K562 (cell line): Measurements from ENCODE around the gene SOX8. TPM values are rescaled to one million over a fixed set of nuclear protein-coding genes. Genes with fewer than 3 reads are reported as not detected.
A peak's percentile ranks its signal among the peaks of the same experiment; 100 is the strongest.

ENCODE experiments used
- EGR1 ChIP-seq: fragments of 450-650 bp; conservative IDR thresholded peaks from 2 replicates; pipeline ENCODE4 v1.6.1; 2017; ENCODE audit warnings: mild to moderate bottlenecking
- ELF1 ChIP-seq: fragments of 200-800 bp; sonication (Bioruptor generic); IDR thresholded peaks from 2 replicates; pipeline ENCODE4 v1.6.1; 2016; ENCODE audit warnings: missing genetic modification characterization, missing compliant biosample characterization
- ETV5 ChIP-seq: sonication (generic); formaldehyde crosslinking; IDR thresholded peaks from 2 replicates; pipeline ENCODE4 v1.4.0; 2020; ENCODE audit warnings: low read depth, mild to moderate bottlenecking, missing genetic modification reagents
- GABPB1 ChIP-seq: sonication (generic); formaldehyde crosslinking; IDR thresholded peaks from 2 replicates; pipeline ENCODE4 v1.8.0; 2022; ENCODE audit warnings: mild to moderate bottlenecking, missing genetic modification reagents
- KDM5B ChIP-seq: fragments of 200-600 bp; sonication (generic); IDR thresholded peaks from 2 replicates; pipeline ENCODE4 v1.6.1; 2012; ENCODE audit warnings: low read depth, mild to moderate bottlenecking, moderate library complexity, low read length, control low read depth, inconsistent platforms; ENCODE audit not compliant: insufficient replicate concordance
- MAZ ChIP-seq, 2 experiments: fragments of 450-650 bp in 1 of 2; sonication (generic) in 1 of 2; formaldehyde crosslinking; IDR thresholded peaks in 1 of 2; conservative IDR thresholded peaks in 1 of 2; 2 replicates each; pipeline versions ENCODE4 v1.4.0 to v1.5.0; 2020; ENCODE audit warnings: mild to moderate bottlenecking in 1 of 2, missing genetic modification reagents in 1 of 2
- MEIS2 ChIP-seq: fragments of 450-650 bp; IDR thresholded peaks from 2 replicates; pipeline ENCODE4 v1.6.1; 2014; ENCODE audit warnings: mild to moderate bottlenecking; ENCODE audit not compliant: partially characterized antibody
- NR2C2 ChIP-seq, 2 experiments: fragments of 200-800 bp in 1 of 2; sonication (Bioruptor generic) in 1 of 2; sonication (generic) in 1 of 2; formaldehyde crosslinking in 1 of 2; IDR thresholded peaks; 2 replicates each; pipeline versions ENCODE4 v1.6.1 to v1.8.0; 2016 to 2022; ENCODE audit warnings: mild to moderate bottlenecking in 1 of 2, missing compliant biosample characterization in 1 of 2, missing genetic modification characterization in 1 of 2, missing genetic modification reagents in 1 of 2
- POLR2A ChIP-seq: fragments of 450-650 bp; conservative IDR thresholded peaks from 2 replicates; pipeline ENCODE4 v1.6.1; 2016
- POU5F1 ChIP-seq: fragments of 150-350 bp; IDR thresholded peaks from 2 replicates; pipeline ENCODE4 v1.6.1; 2014; ENCODE audit warnings: borderline replicate concordance, low read length, low read depth, mild to moderate bottlenecking; ENCODE audit not compliant: partially characterized antibody
- RBFOX2 ChIP-seq: fragments of 200-400 bp; formaldehyde crosslinking; IDR thresholded peaks from 2 replicates; pipeline ENCODE4 v1.6.1; 2017; ENCODE audit warnings: low read depth, mild to moderate bottlenecking, low read length, moderate library complexity
- RFX1 ChIP-seq: fragments of 450-650 bp; IDR thresholded peaks from 2 replicates; pipeline ENCODE4 v1.6.1; 2016; ENCODE audit warnings: mild to moderate bottlenecking, moderate library complexity
- THAP12 ChIP-seq: fragments of 250-450 bp; sonication (Bioruptor Pico); IDR thresholded peaks from 2 replicates; pipeline ENCODE4 v1.9.0; 2021; ENCODE audit warnings: mild to moderate bottlenecking, inconsistent platforms
- ZC3H11A ChIP-seq: IDR thresholded peaks from 2 replicates; pipeline ENCODE4 v1.6.1; 2012; ENCODE audit warnings: low read depth, low read length, improper control_type of control experiment
- ZNF263 ChIP-seq: sonication (generic); formaldehyde crosslinking; IDR thresholded peaks from 2 replicates; pipeline ENCODE4 v1.8.0; 2022; ENCODE audit warnings: mild to moderate bottlenecking, missing genetic modification reagents, borderline replicate concordance
- ZNF639 ChIP-seq, 2 experiments: fragments of 200-800 bp in 1 of 2; sonication (Bioruptor generic) in 1 of 2; sonication (generic) in 1 of 2; formaldehyde crosslinking in 1 of 2; IDR thresholded peaks in 1 of 2; conservative IDR thresholded peaks in 1 of 2; 2 replicates each; pipeline versions ENCODE4 v1.5.0 to v1.6.1; 2016 to 2020; ENCODE audit warnings: missing compliant biosample characterization in 1 of 2, missing genetic modification characterization in 1 of 2, missing genetic modification reagents in 1 of 2
- polyA plus RNA-seq, 8 experiments: library from polyadenylated mRNA; depleted of rRNA in 4 of 8; stranded (reverse) in 5 of 8; unstranded in 3 of 8; fragments of >200 nt; fragmentation: Nextera tagmentation in 2 of 8; fragmentation: Illumina TruSeq in 1 of 8; extraction: Ambion mirVana in 2 of 8; extraction: Trizol in 1 of 8; gene quantifications; 2 replicates each; pipeline versions ENCODE4 v1.2.1 to v1.2.3, GENCODE V29; 2011 to 2014; ENCODE audit warnings: inconsistent platforms in 1 of 8, missing spikeins in 1 of 8
- total RNA-seq, 7 experiments: library from RNA; depleted of rRNA in 6 of 7; stranded (reverse); fragments of >200 nt in 6 of 7; fragmentation: Illumina TruSeq in 2 of 7; extraction: Trizol in 2 of 7; gene quantifications; 2 replicates each; pipeline versions ENCODE4 v1.2.1 to v1.2.3, GENCODE V29; 2011 to 2021; ENCODE audit warnings: low replicate concordance in 1 of 7
- TF ChIP-seq, protein P1 (sequence below): fragments of 250-450 bp; sonication (Bioruptor Pico); IDR thresholded peaks from 2 replicates; pipeline ENCODE4 v1.4.0; 2020; ENCODE audit warnings: mild to moderate bottlenecking
- TF ChIP-seq, protein P2 (sequence below): fragments of 250-450 bp; sonication (Bioruptor Pico); IDR thresholded peaks from 2 replicates; pipeline ENCODE4 v1.5.0; 2021; ENCODE audit warnings: mild to moderate bottlenecking, borderline replicate concordance

Gene SOX8
- total and polyA plus RNA-seq, 9 of the 15 experiments (the other 6 are each of a cell fraction or from before 2014, with no cell fraction given): 0.07 to 0.15 (median 0.15) TPM; not detected in 6

- TF ChIP-seq POU5F1 (no peak), NR2C2 (CRISPR knock-in tag; IDR thresholded peaks at IDR 0.05) (peak; percentile 62; the same call in 1 of the 2 replicates), NR2C2 (tag; IDR thresholded peaks at IDR 0.05) (peak; percentile 81; the same call in 1 of the 2 replicates), MEIS2 (peak; percentile 79), THAP12 (peak; percentile 79), ZNF639 (CRISPR knock-in tag; conservative IDR thresholded peaks at IDR 0.05 in 1 of 2, IDR thresholded peaks at IDR 0.05 in 1 of 2) (peak in 1 of 2 experiments; percentile 98; a peak in 2 of 4 replicates), POLR2A (peak; percentile 85), GABPB1 (CRISPR knock-in tag) (peak; percentile 15; the same call in 1 of the 2 replicates), RFX1 (no peak), ELF1 (tag) (peak; percentile 81), ZC3H11A (no peak), KDM5B (peak; percentile 82), ZNF263 (peak; percentile 26; the same call in 1 of the 2 replicates), MAZ (CRISPR knock-in tag; conservative IDR thresholded peaks at IDR 0.05 in 1 of 2, IDR thresholded peaks at IDR 0.05 in 1 of 2) (peak; percentile 74 to 81; a peak in 3 of 4 replicates), RBFOX2 (peak; percentile 87), EGR1 (peak; percentile 81), ETV5 (CRISPR knock-in tag) (0 out of 2 replicates have a peak, but pooled peaks have one; percentile 66)
- TF ChIP-seq, protein P1, sequence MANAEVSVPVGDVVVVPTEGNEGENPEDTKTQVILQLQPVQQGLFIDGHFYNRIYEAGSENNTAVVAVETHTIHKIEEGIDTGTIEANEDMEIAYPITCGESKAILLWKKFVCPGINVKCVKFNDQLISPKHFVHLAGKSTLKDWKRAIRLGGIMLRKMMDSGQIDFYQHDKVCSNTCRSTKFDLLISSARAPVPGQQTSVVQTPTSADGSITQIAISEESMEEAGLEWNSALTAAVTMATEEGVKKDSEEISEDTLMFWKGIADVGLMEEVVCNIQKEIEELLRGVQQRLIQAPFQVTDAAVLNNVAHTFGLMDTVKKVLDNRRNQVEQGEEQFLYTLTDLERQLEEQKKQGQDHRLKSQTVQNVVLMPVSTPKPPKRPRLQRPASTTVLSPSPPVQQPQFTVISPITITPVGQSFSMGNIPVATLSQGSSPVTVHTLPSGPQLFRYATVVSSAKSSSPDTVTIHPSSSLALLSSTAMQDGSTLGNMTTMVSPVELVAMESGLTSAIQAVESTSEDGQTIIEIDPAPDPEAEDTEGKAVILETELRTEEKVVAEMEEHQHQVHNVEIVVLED (CRISPR knock-in tag): no peak
- TF ChIP-seq, protein P2, sequence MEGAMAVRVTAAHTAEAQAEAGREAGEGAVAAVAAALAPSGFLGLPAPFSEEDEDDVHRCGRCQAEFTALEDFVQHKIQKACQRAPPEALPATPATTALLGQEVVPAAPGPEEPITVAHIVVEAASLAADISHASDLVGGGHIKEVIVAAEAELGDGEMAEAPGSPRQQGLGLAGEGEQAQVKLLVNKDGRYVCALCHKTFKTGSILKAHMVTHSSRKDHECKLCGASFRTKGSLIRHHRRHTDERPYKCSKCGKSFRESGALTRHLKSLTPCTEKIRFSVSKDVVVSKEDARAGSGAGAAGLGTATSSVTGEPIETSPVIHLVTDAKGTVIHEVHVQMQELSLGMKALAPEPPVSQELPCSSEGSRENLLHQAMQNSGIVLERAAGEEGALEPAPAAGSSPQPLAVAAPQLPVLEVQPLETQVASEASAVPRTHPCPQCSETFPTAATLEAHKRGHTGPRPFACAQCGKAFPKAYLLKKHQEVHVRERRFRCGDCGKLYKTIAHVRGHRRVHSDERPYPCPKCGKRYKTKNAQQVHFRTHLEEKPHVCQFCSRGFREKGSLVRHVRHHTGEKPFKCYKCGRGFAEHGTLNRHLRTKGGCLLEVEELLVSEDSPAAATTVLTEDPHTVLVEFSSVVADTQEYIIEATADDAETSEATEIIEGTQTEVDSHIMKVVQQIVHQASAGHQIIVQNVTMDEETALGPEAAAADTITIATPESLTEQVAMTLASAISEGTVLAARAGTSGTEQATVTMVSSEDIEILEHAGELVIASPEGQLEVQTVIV (CRISPR knock-in tag): no peak
Observed at GRCh38 chr16:970766-971581, 10.6 kb upstream of the SOX8 start, which contains the start of gene LMF1 (continued).
